WERI-Rb-1 (cell line): ENCODE results near the gene TBCD.

Source experiments
- DNase-seq: peaks from one replicate; pipeline ENCODE4 v3.0.0-alpha.2; 2020
- H3K27ac ChIP-seq: fragments of 250-450 bp; sonication (Bioruptor Pico); 2 replicates; pipeline ENCODE4 v1.5.1; 2020; ENCODE audit warnings: mild to moderate bottlenecking, moderate library complexity
- H3K27me3 ChIP-seq: fragments of 250-450 bp; sonication (Bioruptor Pico); 2 replicates; pipeline ENCODE4 v1.5.1; 2021; ENCODE audit warnings: mild to moderate bottlenecking, low read depth, moderate library complexity; ENCODE audit not compliant: insufficient read depth, severe bottlenecking
- H3K36me3 ChIP-seq: fragments of 250-450 bp; sonication (Bioruptor Pico); 2 replicates; pipeline ENCODE4 v1.5.1; 2020; ENCODE audit warnings: mild to moderate bottlenecking, moderate library complexity
- H3K4me3 ChIP-seq: 2 replicates; pipeline ENCODE4 v1.5.1; 2011; ENCODE audit warnings: low read depth, mild to moderate bottlenecking, control low read depth, low read length
- H3K9me3 ChIP-seq: fragments of 250-450 bp; sonication (Bioruptor Pico); 2 replicates; pipeline ENCODE4 v1.5.1; 2021; ENCODE audit warnings: mild to moderate bottlenecking, moderate library complexity; ENCODE audit not compliant: severe bottlenecking
- TF ChIP-seq, protein P1 (sequence below): IDR thresholded peaks from 2 replicates; pipeline ENCODE4 v1.5.1; 2011; ENCODE audit warnings: low read depth, mild to moderate bottlenecking, control low read depth, inconsistent platforms, low read length

The TBCD gene

GRCh38 chr17:82726427-82726826 lies 25.4 kb upstream of the TBCD start:
- Histone ChIP-seq H3K27ac (no peak overlapping the region), H3K4me3 (no peak overlapping the region), H3K27me3 (no peaks in the 10 kb centered on the region), H3K36me3 (peaks cover 83% of the 10 kb centered on the region), H3K9me3 (no peaks in the 10 kb centered on the region)
- no peak for DNase-seq
- TF ChIP-seq, protein P1, sequence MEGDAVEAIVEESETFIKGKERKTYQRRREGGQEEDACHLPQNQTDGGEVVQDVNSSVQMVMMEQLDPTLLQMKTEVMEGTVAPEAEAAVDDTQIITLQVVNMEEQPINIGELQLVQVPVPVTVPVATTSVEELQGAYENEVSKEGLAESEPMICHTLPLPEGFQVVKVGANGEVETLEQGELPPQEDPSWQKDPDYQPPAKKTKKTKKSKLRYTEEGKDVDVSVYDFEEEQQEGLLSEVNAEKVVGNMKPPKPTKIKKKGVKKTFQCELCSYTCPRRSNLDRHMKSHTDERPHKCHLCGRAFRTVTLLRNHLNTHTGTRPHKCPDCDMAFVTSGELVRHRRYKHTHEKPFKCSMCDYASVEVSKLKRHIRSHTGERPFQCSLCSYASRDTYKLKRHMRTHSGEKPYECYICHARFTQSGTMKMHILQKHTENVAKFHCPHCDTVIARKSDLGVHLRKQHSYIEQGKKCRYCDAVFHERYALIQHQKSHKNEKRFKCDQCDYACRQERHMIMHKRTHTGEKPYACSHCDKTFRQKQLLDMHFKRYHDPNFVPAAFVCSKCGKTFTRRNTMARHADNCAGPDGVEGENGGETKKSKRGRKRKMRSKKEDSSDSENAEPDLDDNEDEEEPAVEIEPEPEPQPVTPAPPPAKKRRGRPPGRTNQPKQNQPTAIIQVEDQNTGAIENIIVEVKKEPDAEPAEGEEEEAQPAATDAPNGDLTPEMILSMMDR: no peak

DNA sequence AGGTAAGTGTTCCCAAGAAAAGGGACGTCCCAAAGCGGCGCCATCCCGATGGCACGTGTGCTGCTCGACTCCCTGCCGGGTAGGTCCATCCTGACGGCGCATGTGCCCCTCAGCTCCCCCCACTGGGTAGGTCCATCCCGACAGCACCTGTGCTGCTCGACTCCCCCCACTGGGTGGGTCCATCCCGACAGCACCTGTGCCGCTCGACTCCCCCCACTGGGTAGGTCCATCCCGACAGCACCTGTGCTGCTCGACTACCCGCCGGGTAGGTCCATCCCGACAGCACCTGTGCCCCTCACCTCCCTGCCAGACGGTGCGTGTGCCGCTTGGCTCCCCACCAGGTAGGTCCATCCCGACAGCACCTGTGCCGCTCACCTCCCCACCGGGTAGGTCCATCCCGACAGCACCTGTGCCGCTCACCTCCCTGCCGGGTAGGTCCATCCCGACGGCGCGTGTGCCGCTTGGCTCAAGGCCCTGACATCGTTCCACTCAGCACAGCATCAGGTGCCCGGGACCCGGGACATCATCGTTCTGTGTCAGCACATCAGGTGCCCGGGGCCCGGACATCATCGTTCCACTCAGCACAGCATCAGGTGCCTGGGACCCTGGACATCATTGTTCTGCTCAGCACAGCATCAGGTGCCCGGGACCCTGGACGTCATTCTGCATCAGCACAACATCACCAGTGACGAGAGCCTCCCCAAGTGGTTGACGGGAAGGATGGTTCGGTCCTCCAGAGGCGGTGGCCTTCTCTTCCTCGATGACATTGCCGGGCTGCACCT lies 22.2 kb upstream of the TBCD start:
- H3K4me3 ChIP-seq: no peak overlapping the region
- DNase-seq: no peak
- peaks cover 15% of the 10 kb centered on the region for H3K9me3 ChIP-seq
- H3K36me3 ChIP-seq: peaks cover 82% of the 10 kb centered on the region
- H3K27ac ChIP-seq: no peak overlapping the region
- no peaks in the 10 kb centered on the region for H3K27me3 ChIP-seq
- TF ChIP-seq, protein P1: no peak

GRCh38 chr17:82732118-82732743 lies 19.6 kb upstream of the TBCD start:
- H3K36me3 ChIP-seq: peaks cover 63% of the 10 kb centered on the region
- TF ChIP-seq, protein P1: no peak

GRCh38 chr17:82734987-82735866 lies 16.6 kb upstream of the TBCD start, which contains the start of gene FN3K:
Gene FN3K, plus strand, starts transcription at chr17:82735615. Its CDS starts 22 bp downstream, at chr17:82735637.
- peaks cover 66% of the 10 kb centered on the region for H3K36me3 ChIP-seq
- peak; percentile 78 for DNase-seq
- peak within 1 kb of the TSS; percentile 94 for H3K27ac ChIP-seq
- peak within 1 kb of the TSS; percentile 63 for H3K4me3 ChIP-seq
- H3K27me3 ChIP-seq: no peaks in the 10 kb centered on the region
- TF ChIP-seq, protein P1: no peak
- H3K9me3 ChIP-seq: peaks cover 20% of the 10 kb centered on the region

More at GRCh38 chr17:82732118-82732743, 19.6 kb upstream of the TBCD start:
- Histone ChIP-seq H3K27ac (no peak overlapping the region), H3K9me3 (peaks cover 15% of the 10 kb centered on the region), H3K4me3 (no peak overlapping the region), H3K27me3 (no peaks in the 10 kb centered on the region)
- DNase-seq: no peak

- Histone ChIP-seq H3K9me3 (peaks cover 30% of the 10 kb centered on the region), H3K4me3 (no peak overlapping the region), H3K27me3 (no peaks in the 10 kb centered on the region), H3K36me3 (peaks cover 68% of the 10 kb centered on the region), H3K27ac (no peak overlapping the region)
- TF ChIP-seq, protein P1: no peak
- no peak for DNase-seq
Observed at GRCh38 chr17:82736511-82737185, 15.2 kb upstream of the TBCD start.
